Measurements from ENCODE around the gene CCNYL1. TPM values are rescaled to one million over a fixed set of nuclear protein-coding genes. Genes with fewer than 3 reads are reported as not detected.

CCNYL1 gene
- total RNA-seq, 1 donor from 2014 or later, result 7.1 TPM

GRCh38 chr2:207673431-207673830 is 38.0 kb upstream of the CCNYL1 start:
- Histone ChIP-seq H3K4me3 (no peak overlapping the region), H3K4me1 (no peaks in the 10 kb centered on the region), H3K27ac (no peak overlapping the region), H3K36me3 (no peaks in the 10 kb centered on the region), H3K27me3 (no peaks in the 10 kb centered on the region), H3K9me3 (no peaks in the 10 kb centered on the region)
- DNase-seq (ENCODE audit: extremely low spot score in 2 of 2), result no peak
- intact Hi-C loops (cut with DNase I), result no loop called here
- no peak for TF ChIP-seq CTCF (IDR thresholded peaks at IDR 0.05)
- no peak for TF ChIP-seq POLR2A (IDR thresholded peaks at IDR 0.05)
- TF ChIP-seq POLR2AphosphoS5 (IDR thresholded peaks at IDR 0.05; ENCODE audit: insufficient read depth in 1 of 2, low read depth in 1 of 2), result no peak

- no peaks in the 10 kb centered on the region for H3K9me3 ChIP-seq
- no peak for DNase-seq (ENCODE audit: extremely low spot score in 2 of 2)
- no peak overlapping the region for H3K27ac ChIP-seq
- no peaks in the 10 kb centered on the region for H3K27me3 ChIP-seq
- no peak overlapping the region for H3K4me3 ChIP-seq
- no peaks in the 10 kb centered on the region for H3K36me3 ChIP-seq
- TF ChIP-seq POLR2A (IDR thresholded peaks at IDR 0.05) (no peak), CTCF (IDR thresholded peaks at IDR 0.05) (no peak), POLR2AphosphoS5 (IDR thresholded peaks at IDR 0.05; ENCODE audit: insufficient read depth in 1 of 2, low read depth in 1 of 2) (no peak)
- no peaks in the 10 kb centered on the region for H3K4me1 ChIP-seq
- intact Hi-C loops (cut with DNase I), result no loop called here
Observed at GRCh38 chr2:207674266-207674774, 37.1 kb upstream of the CCNYL1 start.

GRCh38 chr2:207674826-207675225 is 36.6 kb upstream of the CCNYL1 start:
- H3K9me3 ChIP-seq, result no peaks in the 10 kb centered on the region
- DNase-seq (ENCODE audit: extremely low spot score in 2 of 2), result no peak
- no peaks in the 10 kb centered on the region for H3K36me3 ChIP-seq
- no peaks in the 10 kb centered on the region for H3K4me1 ChIP-seq
- no peak overlapping the region for H3K4me3 ChIP-seq
- intact Hi-C loops (cut with DNase I), result no loop called here
- no peak overlapping the region for H3K27ac ChIP-seq
- TF ChIP-seq POLR2AphosphoS5 (IDR thresholded peaks at IDR 0.05; ENCODE audit: insufficient read depth in 1 of 2, low read depth in 1 of 2), result no peak
- TF ChIP-seq CTCF (IDR thresholded peaks at IDR 0.05), result no peak
- no peak for TF ChIP-seq POLR2A (IDR thresholded peaks at IDR 0.05)
- no peaks in the 10 kb centered on the region for H3K27me3 ChIP-seq

- H3K27me3 ChIP-seq, result no peaks in the 10 kb centered on the region
- no peak overlapping the region for H3K27ac ChIP-seq
- DNase-seq (ENCODE audit: extremely low spot score in 2 of 2), result no peak
- TF ChIP-seq POLR2A (IDR thresholded peaks at IDR 0.05) (no peak), POLR2AphosphoS5 (IDR thresholded peaks at IDR 0.05; ENCODE audit: insufficient read depth in 1 of 2, low read depth in 1 of 2) (no peak), CTCF (IDR thresholded peaks at IDR 0.05) (no peak)
- H3K36me3 ChIP-seq, result no peaks in the 10 kb centered on the region
- intact Hi-C loops (cut with DNase I), result no loop called here
- no peaks in the 10 kb centered on the region for H3K4me1 ChIP-seq
- H3K9me3 ChIP-seq, result no peaks in the 10 kb centered on the region
- H3K4me3 ChIP-seq, result no peak overlapping the region
Observed at GRCh38 chr2:207676827-207677354, 34.5 kb upstream of the CCNYL1 start.

GRCh38 chr2:207681431-207681830 is 30.0 kb upstream of the CCNYL1 start:
- DNase-seq (ENCODE audit: extremely low spot score in 2 of 2), result no peak
- H3K27ac ChIP-seq, result no peak overlapping the region
- intact Hi-C loops (cut with DNase I), result no loop called here
- H3K9me3 ChIP-seq, result no peaks in the 10 kb centered on the region
- peaks cover 6% of the 10 kb centered on the region for H3K4me1 ChIP-seq
- H3K27me3 ChIP-seq, result no peaks in the 10 kb centered on the region
- no peak overlapping the region for H3K4me3 ChIP-seq
- H3K36me3 ChIP-seq, result no peaks in the 10 kb centered on the region
- TF ChIP-seq POLR2AphosphoS5 (IDR thresholded peaks at IDR 0.05; ENCODE audit: insufficient read depth in 1 of 2, low read depth in 1 of 2) (no peak), POLR2A (IDR thresholded peaks at IDR 0.05) (no peak), CTCF (IDR thresholded peaks at IDR 0.05) (no peak)

Measured in vagina (tissue), 2 donors.